Keratinocyte (primary cell): Measurements from ENCODE around the gene ITGB4. TPM values are rescaled to one million over a fixed set of nuclear protein-coding genes. Genes with fewer than 3 reads are reported as not detected.

Source experiments
- DNase-seq: peaks from one replicate; pipeline ENCODE4 v3.0.0-alpha.2; 2011; ENCODE audit warnings: low read depth, missing footprints, low spot score
- FAIRE-seq: peaks from 2 replicates; lab custom pipeline; 2011; peaks lifted over from hg19 to GRCh38; lab: Jason Lieb, UNC
- H2AFZ ChIP-seq: 2 replicates; pipeline ENCODE4 v1.6.0; 2012; ENCODE audit warnings: low read length, control low read depth, inconsistent platforms; ENCODE audit not compliant: control insufficient read depth
- H3K27ac ChIP-seq: 2 replicates; pipeline ENCODE4 v1.5.1; 2011; ENCODE audit warnings: low read length; ENCODE audit not compliant: control insufficient read depth, insufficient read depth
- H3K27me3 ChIP-seq: 3 replicates; pipeline ENCODE4 v1.6.0; 2011; ENCODE audit warnings: low read length; ENCODE audit not compliant: control insufficient read depth, insufficient read depth; ENCODE audit errors: extremely low read depth
- H3K36me3 ChIP-seq, 2 experiments: 2 replicates in 1 of 2; 3 replicates in 1 of 2; pipeline ENCODE4 v1.5.1; 2011; ENCODE audit warnings: low read length in 2 of 2, mild to moderate bottlenecking in 1 of 2; ENCODE audit not compliant: control insufficient read depth in 2 of 2, insufficient read depth in 2 of 2; ENCODE audit errors: extremely low read depth in 1 of 2
- H3K4me1 ChIP-seq: 3 replicates; pipeline ENCODE4 v1.5.1; 2011; ENCODE audit warnings: low read length; ENCODE audit not compliant: control insufficient read depth, insufficient read depth; ENCODE audit errors: extremely low read depth
- H3K4me2 ChIP-seq: 3 replicates; pipeline ENCODE4 v1.6.0; 2011; ENCODE audit warnings: low read depth, low read length; ENCODE audit not compliant: control insufficient read depth, insufficient read depth; ENCODE audit errors: extremely low read depth
- H3K4me3 ChIP-seq, 3 experiments: fragments of 200-600 bp in 1 of 3; sonication (generic) in 1 of 3; 2 replicates in 2 of 3; 3 replicates in 1 of 3; pipeline ENCODE4 v1.5.1; 2011 to 2016; ENCODE audit warnings: low read length in 3 of 3, mild to moderate bottlenecking in 3 of 3, control low read depth in 2 of 3, inconsistent platforms in 1 of 3, low read depth in 1 of 3, mixed read lengths in 1 of 3, mixed run types in 1 of 3, moderate library complexity in 1 of 3; ENCODE audit not compliant: control insufficient read depth in 2 of 3, insufficient read depth in 2 of 3; ENCODE audit errors: extremely low read depth in 1 of 3
- H3K79me2 ChIP-seq: 2 replicates; pipeline ENCODE4 v1.6.0; 2012; ENCODE audit warnings: low read length; ENCODE audit not compliant: control insufficient read depth, insufficient read depth
- H3K9ac ChIP-seq: 3 replicates; pipeline ENCODE4 v1.6.0; 2011; ENCODE audit warnings: low read length; ENCODE audit not compliant: control insufficient read depth, insufficient read depth; ENCODE audit errors: extremely low read depth
- H3K9me1 ChIP-seq: 3 replicates; pipeline ENCODE4 v1.6.0; 2011; ENCODE audit warnings: low read length; ENCODE audit not compliant: control insufficient read depth, insufficient read depth; ENCODE audit errors: extremely low read depth
- H3K9me3 ChIP-seq: 2 replicates; pipeline ENCODE4 v1.5.1; 2012; ENCODE audit warnings: low read depth, low read length; ENCODE audit not compliant: control insufficient read depth
- H4K20me1 ChIP-seq: 3 replicates; pipeline ENCODE4 v1.6.0; 2011; ENCODE audit warnings: low read length; ENCODE audit not compliant: control insufficient read depth, insufficient read depth; ENCODE audit errors: extremely low read depth
- EZH2 ChIP-seq: IDR thresholded peaks from one replicate; pipeline ENCODE4 v1.6.1; 2012; ENCODE audit warnings: inconsistent platforms, mild to moderate bottlenecking, low read length, moderate library complexity
- dilution Hi-C: fragments of 300-500 bp; cut with MboI; formaldehyde crosslinking; loops from one replicate; pipeline ENCODE4 v1.7.0; 2020; ENCODE audit warnings: low sequenced_read_pairs; ENCODE audit not compliant: extremely low pct_ligation_motif_present
- polyA plus RNA-seq, 5 experiments: library from polyadenylated mRNA; depleted of rRNA in 3 of 5; stranded (reverse) in 3 of 5; stranded (forward) in 1 of 5; unstranded in 1 of 5; fragments of >200 nt; gene quantifications; 1 replicate in 1 of 5; 2 replicates in 3 of 5; 3 replicates in 1 of 5; pipeline versions ENCODE4 v1.2.1 to v1.2.3, GENCODE V29; 2011 to 2012; ENCODE audit warnings: missing spikeins in 2 of 5, low read depth in 1 of 5, low replicate concordance in 1 of 5
- TF ChIP-seq, protein P1 (sequence below), 3 experiments: IDR thresholded peaks in 1 of 3; conservative IDR thresholded peaks in 1 of 3; optimal IDR thresholded peaks in 1 of 3; 2 replicates in 2 of 3; 3 replicates in 1 of 3; pipeline versions ENCODE3 to v1.5.1; 2011; ENCODE audit warnings: low read length in 3 of 3, mild to moderate bottlenecking in 3 of 3, moderate library complexity in 2 of 3, control low read depth in 1 of 3, inconsistent platforms in 1 of 3; ENCODE audit not compliant: insufficient read depth in 2 of 3; ENCODE audit errors: extremely low read depth in 1 of 3

The ITGB4 gene
- polyA plus RNA-seq, 1 donor (not counting 4 experiments of a cell fraction or from before 2014, with no cell fraction given), result 761 TPM

DNA sequence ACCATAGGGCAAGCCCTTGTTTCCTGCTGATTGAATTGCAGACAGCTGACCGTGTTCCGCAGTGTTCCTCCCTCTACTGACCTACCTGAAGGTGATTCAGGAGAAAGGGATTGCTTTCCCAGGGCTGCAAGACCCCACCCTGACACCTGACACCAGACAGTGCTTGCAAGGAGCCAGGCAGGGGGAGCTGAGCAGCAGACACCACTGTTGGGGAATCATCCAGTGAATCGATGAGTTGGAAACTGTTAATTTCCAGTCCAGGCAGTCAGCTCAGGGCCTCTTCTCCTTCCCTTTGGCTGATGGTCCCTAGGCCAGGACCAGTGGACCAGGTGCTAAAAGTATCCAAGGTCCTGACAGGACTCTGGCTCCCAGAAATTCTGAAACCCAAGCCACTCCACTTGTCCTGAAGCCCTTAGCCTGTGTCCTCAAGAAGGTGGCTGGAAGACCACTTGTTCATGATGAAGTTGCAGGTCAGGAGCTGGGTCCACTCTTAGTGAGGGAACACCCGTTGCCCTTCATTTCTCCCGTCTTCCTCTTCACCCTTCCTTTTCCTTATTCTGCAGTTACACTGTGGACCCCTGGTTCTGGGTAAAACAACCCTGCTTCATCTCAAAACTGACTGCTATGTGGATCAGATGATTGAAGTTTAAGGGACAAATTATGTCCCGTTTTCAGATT, 53.9 kb downstream of the ITGB4 start:
- no peak overlapping the region for H3K4me3 ChIP-seq
- H3K4me1 ChIP-seq, result peaks cover 11% of the 10 kb centered on the region
- H3K27me3 ChIP-seq, result no peaks in the 10 kb centered on the region
- no peak overlapping the region for H3K27ac ChIP-seq
- no peaks in the 10 kb centered on the region for H3K9me1 ChIP-seq
- H4K20me1 ChIP-seq, result peaks cover 24% of the 10 kb centered on the region
- no peak overlapping the region for H3K4me2 ChIP-seq
- no peak overlapping the region for H3K9ac ChIP-seq
- peaks cover 4 to 13% of the 10 kb centered on the region in 2 experiments for H3K36me3 ChIP-seq
- peaks cover 11% of the 10 kb centered on the region for H3K79me2 ChIP-seq
- no peak for TF ChIP-seq EZH2
- TF ChIP-seq, protein P1, sequence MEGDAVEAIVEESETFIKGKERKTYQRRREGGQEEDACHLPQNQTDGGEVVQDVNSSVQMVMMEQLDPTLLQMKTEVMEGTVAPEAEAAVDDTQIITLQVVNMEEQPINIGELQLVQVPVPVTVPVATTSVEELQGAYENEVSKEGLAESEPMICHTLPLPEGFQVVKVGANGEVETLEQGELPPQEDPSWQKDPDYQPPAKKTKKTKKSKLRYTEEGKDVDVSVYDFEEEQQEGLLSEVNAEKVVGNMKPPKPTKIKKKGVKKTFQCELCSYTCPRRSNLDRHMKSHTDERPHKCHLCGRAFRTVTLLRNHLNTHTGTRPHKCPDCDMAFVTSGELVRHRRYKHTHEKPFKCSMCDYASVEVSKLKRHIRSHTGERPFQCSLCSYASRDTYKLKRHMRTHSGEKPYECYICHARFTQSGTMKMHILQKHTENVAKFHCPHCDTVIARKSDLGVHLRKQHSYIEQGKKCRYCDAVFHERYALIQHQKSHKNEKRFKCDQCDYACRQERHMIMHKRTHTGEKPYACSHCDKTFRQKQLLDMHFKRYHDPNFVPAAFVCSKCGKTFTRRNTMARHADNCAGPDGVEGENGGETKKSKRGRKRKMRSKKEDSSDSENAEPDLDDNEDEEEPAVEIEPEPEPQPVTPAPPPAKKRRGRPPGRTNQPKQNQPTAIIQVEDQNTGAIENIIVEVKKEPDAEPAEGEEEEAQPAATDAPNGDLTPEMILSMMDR (optimal IDR thresholded peaks at IDR 0.05 in 1 of 3, IDR thresholded peaks at IDR 0.05 in 1 of 3, conservative IDR thresholded peaks at IDR 0.05 in 1 of 3; ENCODE audit: extremely low read depth in 1 of 3, insufficient read depth in 2 of 3, low read length in 3 of 3), result no peak
- dilution Hi-C loops, result no loop called here
- FAIRE-seq, result no peak
- H2AFZ ChIP-seq, result no peak overlapping the region
- no peak for DNase-seq
- H3K9me3 ChIP-seq, result no peaks in the 10 kb centered on the region

DNA sequence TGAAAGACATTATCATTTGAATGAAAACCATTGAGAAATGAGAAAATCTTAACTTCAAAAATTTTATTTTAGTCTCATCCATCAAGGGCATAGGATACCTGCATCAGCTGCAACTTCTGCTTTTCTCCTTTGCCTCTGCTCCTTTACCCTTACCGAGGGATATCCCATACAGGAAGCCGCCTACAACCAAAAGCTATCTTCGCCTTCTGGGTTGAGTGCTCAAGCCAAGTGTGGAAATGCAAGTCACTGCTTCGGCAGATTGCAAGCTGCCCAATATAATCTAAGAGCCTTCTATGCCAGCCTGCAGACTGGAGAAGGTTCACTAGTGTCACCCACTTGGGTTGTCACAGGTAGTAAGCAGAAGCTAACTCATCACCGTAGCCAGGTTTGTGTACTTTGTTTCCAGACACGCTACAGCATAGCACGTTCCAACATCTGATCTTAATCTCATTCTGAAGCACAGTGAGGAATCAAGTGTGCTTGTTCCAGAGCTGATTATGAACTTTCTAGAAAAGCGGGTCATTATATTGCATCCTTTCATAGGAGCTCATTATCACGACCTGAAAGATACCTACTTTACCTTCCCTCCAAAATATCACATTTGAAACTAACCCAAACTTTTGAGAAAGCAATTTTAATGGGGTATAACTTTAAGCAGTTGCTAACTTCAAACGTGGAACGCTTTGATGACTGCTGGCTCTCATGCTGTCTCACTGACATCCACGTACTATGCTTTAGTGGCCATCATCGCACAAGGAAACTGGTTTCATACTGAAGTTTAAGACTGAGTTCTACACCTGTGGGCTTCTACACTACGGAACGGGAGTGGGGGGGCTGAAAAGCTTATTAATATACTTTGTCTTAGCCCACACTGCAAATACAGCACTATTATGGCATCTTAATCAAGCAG, 55.4 kb downstream of the ITGB4 start:
- Histone ChIP-seq H2AFZ (no peak overlapping the region), H3K27ac (no peak overlapping the region), H3K9ac (no peak overlapping the region), H3K9me1 (no peaks in the 10 kb centered on the region), H3K36me3 (peaks cover 4 to 13% of the 10 kb centered on the region in 2 experiments), H3K79me2 (peaks cover 11% of the 10 kb centered on the region), H3K4me1 (peaks cover 14% of the 10 kb centered on the region), H3K27me3 (no peaks in the 10 kb centered on the region), H4K20me1 (peaks cover 24% of the 10 kb centered on the region), H3K9me3 (no peaks in the 10 kb centered on the region), H3K4me3 (peak overlapping the region in 1 of 3 experiments; percentile 81), H3K4me2 (peak overlapping the region; percentile 83)
- dilution Hi-C loops, result no loop called here
- FAIRE-seq, result no peak
- no peak for DNase-seq
- TF ChIP-seq, protein P1 (optimal IDR thresholded peaks at IDR 0.05 in 1 of 3, IDR thresholded peaks at IDR 0.05 in 1 of 3, conservative IDR thresholded peaks at IDR 0.05 in 1 of 3; ENCODE audit: extremely low read depth in 1 of 3, insufficient read depth in 2 of 3, low read length in 3 of 3), result no peak
- TF ChIP-seq EZH2, result no peak
